Upper lobe of left lung (tissue), 6 donors: ENCODE data around the gene SLC35G1. TPM values are rescaled to one million over a fixed set of nuclear protein-coding genes. Genes with fewer than 3 reads are reported as not detected.

Experiments used
- ATAC-seq, 2 donors: fragments of 200-7000 bp; cut with Tn5 transposase; one replicate each; pipeline ENCODE4 v1.9.1; 2022; ENCODE audit warnings: mild to moderate bottlenecking in 2 of 2, moderate library complexity in 2 of 2; ENCODE audit not compliant: low FRiP score in 2 of 2
- DNase-seq, 2 donors: peaks; one replicate each; pipeline ENCODE4 v3.0.0-alpha.2; 2019 to 2020
- H3K27ac ChIP-seq, 4 donors: fragments of 200-600 bp; sonication (generic); one replicate each; pipeline ENCODE4 v1.5.1; 2016 to 2019
- H3K27me3 ChIP-seq, 4 donors: fragments of 200-600 bp; sonication (generic); one replicate each; pipeline ENCODE4 v1.5.1; 2017 to 2019
- H3K36me3 ChIP-seq, 4 donors: fragments of 200-600 bp; sonication (generic); one replicate each; pipeline ENCODE4 v1.5.1; 2016 to 2019
- H3K4me1 ChIP-seq, 4 donors: fragments of 200-600 bp; sonication (generic); one replicate each; pipeline ENCODE4 v1.5.1; 2018 to 2019
- H3K4me3 ChIP-seq, 4 donors: fragments of 200-600 bp; sonication (generic); one replicate each; pipeline ENCODE4 v1.5.1; 2017 to 2019; ENCODE audit warnings: mild to moderate bottlenecking in 2 of 4, moderate library complexity in 1 of 4
- H3K9me3 ChIP-seq, 4 donors: fragments of 200-600 bp; sonication (generic); one replicate each; pipeline ENCODE4 v1.5.1; 2018 to 2019
- EP300 ChIP-seq, 4 donors: sonication (generic); formaldehyde crosslinking; IDR thresholded peaks; one replicate each; pipeline ENCODE4 v1.5.1; 2017; ENCODE audit warnings: antibody characterized with exemption in 4 of 4, control low read depth in 2 of 4
- POLR2A ChIP-seq, 4 donors: fragments of 450-650 bp; IDR thresholded peaks; one replicate each; pipeline ENCODE4 v1.5.1; 2016 to 2017; ENCODE audit warnings: antibody characterized with exemption in 4 of 4, mild to moderate bottlenecking in 2 of 4
- POLR2AphosphoS5 ChIP-seq, 2 donors: sonication (generic); formaldehyde crosslinking; IDR thresholded peaks; one replicate each; pipeline ENCODE4 v1.5.1; 2017; ENCODE audit warnings: antibody characterized with exemption in 2 of 2
- WGBS, 2 donors: methylation state at CpG; one replicate each; pipeline ENCODE4 v1.1.5; 2017 to 2018; 5-methylcytosine and 5-hydroxymethylcytosine counted together
- total RNA-seq, 6 donors: library from RNA; depleted of rRNA in 4 of 6; stranded (reverse); fragments of >200 nt in 4 of 6; gene quantifications; one replicate each; pipeline versions ENCODE4 v1.1.0 to v1.2.1, GENCODE V29; 2016 to 2021
- TF ChIP-seq, protein P1 (sequence below), 6 experiments: fragments of 450-650 bp in 4 of 6; fragments of 200-600 bp in 2 of 6; sonication (generic) in 2 of 6; IDR thresholded peaks; one replicate each; pipeline ENCODE4 v1.5.1; 2016 to 2019; ENCODE audit warnings: antibody characterized with exemption in 6 of 6
- donor health status: DM: no; HTN: no; CAD: no; lungs with moderate emphysema.
- donor health status: DM: no; HTN: yes; CAD: no; lungs with severe emphysema.

SLC35G1 gene
- total RNA-seq, 6 donors from 2014 or later, result 2.4 to 10.5 (median 3.2) TPM

DNA sequence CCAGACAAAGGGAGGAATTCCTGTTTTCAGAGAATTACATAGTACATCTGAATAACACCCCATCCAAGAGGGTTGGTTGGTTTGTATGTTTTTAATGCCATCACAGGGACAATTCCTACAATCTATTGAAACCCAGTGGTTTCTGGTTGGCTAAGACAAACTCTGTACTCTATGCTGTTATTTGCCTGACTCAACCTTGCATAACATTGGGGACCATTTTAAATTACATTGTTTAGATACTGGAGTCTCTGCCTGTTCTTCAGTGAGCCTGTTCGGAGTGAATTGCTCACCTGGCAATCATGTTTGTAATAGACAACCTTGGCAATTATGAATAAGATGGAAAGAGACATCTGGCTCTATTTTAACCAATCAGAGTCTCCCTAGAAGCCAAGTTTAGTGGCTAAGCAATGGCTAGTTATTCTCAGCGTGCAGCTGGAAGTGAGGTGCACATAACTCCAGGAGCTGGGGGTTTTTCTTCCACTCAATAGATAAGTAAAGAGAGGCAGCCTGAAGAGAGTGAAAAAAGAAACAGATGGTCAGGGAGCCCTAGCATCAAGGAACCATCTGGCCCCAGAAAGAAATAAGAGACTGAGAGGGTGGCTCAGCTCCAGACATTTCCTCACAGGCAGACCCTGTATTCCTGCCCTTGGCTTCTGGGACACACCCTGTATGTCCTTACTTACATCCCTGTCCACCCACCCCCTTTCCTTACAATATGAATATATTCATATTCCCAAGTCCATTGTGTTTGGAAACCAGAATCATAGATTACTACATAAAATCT is 21.2 kb upstream of the SLC35G1 start:
- no peak for DNase-seq
- H3K27ac ChIP-seq, result no peak overlapping the region
- no peak overlapping the region for H3K4me3 ChIP-seq
- H3K36me3 ChIP-seq, result no peaks in the 10 kb centered on the region
- H3K4me1 ChIP-seq, result peaks cover 0 to 5% (median 2%) of the 10 kb centered on the region in 4 donors
- H3K27me3 ChIP-seq, result no peaks in the 10 kb centered on the region
- no peak for ATAC-seq
- no peaks in the 10 kb centered on the region for H3K9me3 ChIP-seq
- WGBS, 2 donors, result 78 to 87% methylated on average over 2 of the region's 2 CpGs
- TF ChIP-seq POLR2A (IDR thresholded peaks at IDR 0.05), result no peak

DNA sequence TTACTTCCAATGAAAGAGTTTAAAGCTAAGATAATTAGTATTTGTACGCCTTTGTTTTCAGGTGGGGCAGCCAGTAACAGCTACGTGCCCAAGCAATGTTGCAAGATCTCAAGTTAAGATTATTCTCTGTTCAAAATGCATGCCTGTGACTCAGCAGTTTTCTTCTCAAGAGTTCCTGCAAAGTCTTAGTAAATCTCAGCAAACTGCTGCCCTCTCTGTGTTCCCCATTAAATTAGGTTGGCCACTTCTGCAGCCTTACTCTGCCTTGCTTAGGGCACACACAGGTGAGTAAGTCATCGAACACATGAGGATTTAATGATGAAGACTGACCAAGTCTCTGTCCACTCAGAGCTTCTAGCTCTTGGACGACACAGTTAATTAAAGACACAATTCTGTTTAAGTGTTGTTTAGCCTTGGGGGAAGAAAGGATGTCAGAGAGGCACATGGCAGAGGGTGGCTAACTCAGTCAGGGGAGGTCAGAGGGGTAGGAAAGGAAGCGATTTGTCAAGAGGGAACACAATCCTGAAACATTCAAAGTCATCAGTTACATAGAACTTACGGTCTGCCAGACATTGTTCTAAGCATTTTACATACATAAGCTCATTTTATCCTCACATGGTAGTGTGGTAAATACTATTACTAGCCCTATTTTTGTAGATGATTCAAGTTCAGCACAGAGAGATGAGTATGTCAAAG is 20.2 kb upstream of the SLC35G1 start:
- ATAC-seq (no peak), DNase-seq (no peak)
- WGBS, 2 donors, result 46 to 56% methylated on average over 6 of the region's 6 CpGs
- H3K27ac ChIP-seq, result no peak overlapping the region
- TF ChIP-seq EP300 (IDR thresholded peaks at IDR 0.05), result no peak
- TF ChIP-seq, protein P1, sequence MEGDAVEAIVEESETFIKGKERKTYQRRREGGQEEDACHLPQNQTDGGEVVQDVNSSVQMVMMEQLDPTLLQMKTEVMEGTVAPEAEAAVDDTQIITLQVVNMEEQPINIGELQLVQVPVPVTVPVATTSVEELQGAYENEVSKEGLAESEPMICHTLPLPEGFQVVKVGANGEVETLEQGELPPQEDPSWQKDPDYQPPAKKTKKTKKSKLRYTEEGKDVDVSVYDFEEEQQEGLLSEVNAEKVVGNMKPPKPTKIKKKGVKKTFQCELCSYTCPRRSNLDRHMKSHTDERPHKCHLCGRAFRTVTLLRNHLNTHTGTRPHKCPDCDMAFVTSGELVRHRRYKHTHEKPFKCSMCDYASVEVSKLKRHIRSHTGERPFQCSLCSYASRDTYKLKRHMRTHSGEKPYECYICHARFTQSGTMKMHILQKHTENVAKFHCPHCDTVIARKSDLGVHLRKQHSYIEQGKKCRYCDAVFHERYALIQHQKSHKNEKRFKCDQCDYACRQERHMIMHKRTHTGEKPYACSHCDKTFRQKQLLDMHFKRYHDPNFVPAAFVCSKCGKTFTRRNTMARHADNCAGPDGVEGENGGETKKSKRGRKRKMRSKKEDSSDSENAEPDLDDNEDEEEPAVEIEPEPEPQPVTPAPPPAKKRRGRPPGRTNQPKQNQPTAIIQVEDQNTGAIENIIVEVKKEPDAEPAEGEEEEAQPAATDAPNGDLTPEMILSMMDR (IDR thresholded peaks at IDR 0.05), result no peak
- TF ChIP-seq POLR2AphosphoS5 (IDR thresholded peaks at IDR 0.05), result no peak
- no peak for TF ChIP-seq POLR2A (IDR thresholded peaks at IDR 0.05)
- no peak overlapping the region for H3K4me3 ChIP-seq
- H3K9me3 ChIP-seq, result no peaks in the 10 kb centered on the region
- H3K27me3 ChIP-seq, result no peaks in the 10 kb centered on the region
- no peaks in the 10 kb centered on the region for H3K36me3 ChIP-seq
- peaks cover 0 to 5% (median 2%) of the 10 kb centered on the region in 4 donors for H3K4me1 ChIP-seq

DNA sequence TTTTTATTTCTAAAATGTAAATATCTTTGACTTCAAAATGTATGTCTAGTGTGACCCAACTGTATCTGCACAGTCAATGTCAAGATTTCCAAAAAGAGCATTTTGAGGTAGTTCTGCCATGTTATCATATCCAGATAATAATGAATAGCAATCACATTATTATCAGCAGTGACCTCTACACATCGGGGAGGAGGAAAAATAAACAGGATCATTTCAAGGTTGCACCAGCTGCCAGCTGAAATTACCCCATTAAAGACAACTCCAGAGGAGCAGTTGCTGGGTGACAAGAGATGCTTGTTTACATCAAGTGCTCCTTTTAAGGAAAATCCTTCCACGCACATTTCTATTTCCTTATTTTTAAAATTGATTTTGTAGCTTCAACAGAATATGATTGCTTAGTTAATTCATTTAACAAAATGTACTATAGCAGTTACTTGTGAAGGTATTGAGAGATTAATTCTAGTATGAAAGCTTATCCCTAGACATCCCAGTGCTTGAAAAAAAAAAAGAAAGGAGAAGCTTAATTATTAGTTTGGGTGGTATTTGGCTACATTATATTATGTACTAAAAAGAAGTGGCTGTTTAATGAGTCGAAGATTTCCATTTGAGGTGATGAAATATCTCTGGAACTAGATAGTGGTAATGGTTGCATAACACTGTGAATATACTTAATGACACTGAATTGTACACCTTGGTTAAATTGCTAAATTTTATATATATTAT is 19.3 kb upstream of the SLC35G1 start:
- WGBS, 2 donors, result 48 to 53% methylated on average over 3 of the region's 3 CpGs
- TF ChIP-seq EP300 (IDR thresholded peaks at IDR 0.05) (no peak), POLR2A (IDR thresholded peaks at IDR 0.05) (no peak), POLR2AphosphoS5 (IDR thresholded peaks at IDR 0.05) (no peak)
- TF ChIP-seq, protein P1 (IDR thresholded peaks at IDR 0.05), result no peak
- Histone ChIP-seq H3K4me3 (no peak overlapping the region), H3K27ac (no peak overlapping the region), H3K9me3 (no peaks in the 10 kb centered on the region), H3K4me1 (peaks cover 0 to 5% (median 2%) of the 10 kb centered on the region in 4 donors), H3K36me3 (no peaks in the 10 kb centered on the region), H3K27me3 (no peaks in the 10 kb centered on the region)
- ATAC-seq, result no peak
- no peak for DNase-seq

DNA sequence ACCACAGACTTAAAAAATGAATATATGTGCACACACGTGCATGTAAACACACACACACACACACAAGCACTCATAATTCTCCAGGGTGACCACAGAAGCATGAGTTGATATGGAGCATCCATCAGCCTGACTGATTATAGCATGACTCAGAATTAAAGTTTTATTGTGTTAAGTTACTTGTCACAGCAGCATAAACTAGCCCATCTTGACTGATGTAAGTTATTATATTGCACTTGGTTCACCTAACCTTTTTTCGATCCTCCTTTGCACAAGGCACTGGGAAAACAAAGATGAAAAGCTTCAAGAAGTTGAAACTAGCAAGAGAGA is 18.8 kb upstream of the SLC35G1 start:
- no peak for TF ChIP-seq POLR2A (IDR thresholded peaks at IDR 0.05)
- ATAC-seq (no peak), DNase-seq (no peak)
- Histone ChIP-seq H3K36me3 (no peaks in the 10 kb centered on the region), H3K27me3 (no peaks in the 10 kb centered on the region), H3K4me3 (no peak overlapping the region), H3K9me3 (no peaks in the 10 kb centered on the region), H3K27ac (no peak overlapping the region), H3K4me1 (peaks cover 0 to 5% (median 2%) of the 10 kb centered on the region in 4 donors)
- WGBS, 2 donors, result 84 to 89% methylated on average over 2 of the region's 2 CpGs

DNA sequence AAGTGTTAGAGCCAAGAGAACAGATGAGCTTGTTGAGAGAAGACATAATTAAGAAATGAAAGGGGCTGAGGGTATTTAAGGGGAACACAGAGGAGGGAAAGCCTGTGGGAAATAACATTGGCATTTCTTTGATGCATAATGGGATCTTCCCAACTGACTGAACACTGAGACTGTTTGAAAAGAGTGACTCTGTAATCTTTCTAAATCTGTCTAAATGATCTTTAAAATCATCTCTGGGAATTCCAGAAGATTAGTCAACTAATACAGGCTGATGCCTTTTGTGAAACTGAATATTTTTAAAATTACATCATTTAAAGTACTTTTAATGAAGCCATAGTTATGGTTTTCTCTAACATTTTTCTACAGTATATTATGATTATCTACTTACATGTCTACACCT is 17.4 kb upstream of the SLC35G1 start:
- H3K9me3 ChIP-seq, result no peaks in the 10 kb centered on the region

More for the DNA sequence above, 17.4 kb upstream of the SLC35G1 start:
- ATAC-seq (no peak), DNase-seq (no peak)
- no peak overlapping the region for H3K4me3 ChIP-seq
- no peaks in the 10 kb centered on the region for H3K36me3 ChIP-seq
- no peaks in the 10 kb centered on the region for H3K27me3 ChIP-seq
- no peak for TF ChIP-seq EP300 (IDR thresholded peaks at IDR 0.05)
- no peak for TF ChIP-seq POLR2A (IDR thresholded peaks at IDR 0.05)
- TF ChIP-seq, protein P1 (IDR thresholded peaks at IDR 0.05), result no peak
- no peak for TF ChIP-seq POLR2AphosphoS5 (IDR thresholded peaks at IDR 0.05)
- peaks cover 0 to 5% (median 2%) of the 10 kb centered on the region in 4 donors for H3K4me1 ChIP-seq
- no peak overlapping the region for H3K27ac ChIP-seq
